T1000 (cell line): Measurements from ENCODE around the gene APOL2.
"Not testable (repeated sequence)": the region's sequence is repeated elsewhere in the genome, so short reads cannot be mapped to it uniquely, and the experiment has no call there.

Experiments used
- DNase-seq: peaks from one replicate; lab custom pipeline; 2025; ENCODE audit warnings: mixed read lengths; lab: John Stamatoyannopoulos, UW

Gene APOL2

GRCh38 chr22:36263216-36263673, 23.9 kb upstream of the APOL2 start:
- not testable (repeated sequence) for DNase-seq

- not testable (repeated sequence) for DNase-seq
Measured at GRCh38 chr22:36262307-36262706, 23.0 kb upstream of the APOL2 start.

GRCh38 chr22:36261675-36262074, 22.3 kb upstream of the APOL2 start:
- DNase-seq, result not testable (repeated sequence)

DNA sequence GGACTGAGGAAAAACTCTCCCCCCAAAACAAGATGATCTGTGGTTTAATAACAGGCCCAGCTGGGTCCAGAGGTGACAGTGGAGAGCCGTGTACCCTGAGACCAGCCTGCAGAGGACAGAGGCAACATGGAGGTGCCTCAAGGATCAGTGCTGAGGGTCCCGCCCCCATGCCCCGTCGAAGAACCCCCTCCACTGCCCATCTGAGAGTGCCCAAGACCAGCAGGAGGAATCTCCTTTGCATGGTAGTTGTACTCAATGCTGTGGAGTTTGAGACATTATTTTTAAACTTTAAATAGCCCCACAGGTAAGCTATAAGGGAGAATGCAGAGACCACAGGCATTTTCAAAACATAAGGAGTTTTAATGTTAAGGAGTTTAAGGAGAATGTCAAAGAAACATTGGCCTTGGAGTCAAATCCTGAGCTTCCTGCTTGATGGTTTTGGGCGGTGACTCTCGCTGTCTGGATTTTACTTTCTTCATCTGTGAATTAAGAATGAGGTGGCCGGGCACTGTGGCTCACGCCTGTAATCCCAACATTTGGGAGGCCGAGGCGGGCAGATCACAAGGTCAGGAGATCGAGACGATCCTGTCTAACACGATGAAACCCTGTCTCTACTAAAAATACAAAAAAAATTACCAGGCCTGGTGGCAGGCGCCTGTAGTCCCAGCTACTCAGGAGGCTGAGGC, 20.4 kb upstream of the APOL2 start:
- no peak for DNase-seq

DNA sequence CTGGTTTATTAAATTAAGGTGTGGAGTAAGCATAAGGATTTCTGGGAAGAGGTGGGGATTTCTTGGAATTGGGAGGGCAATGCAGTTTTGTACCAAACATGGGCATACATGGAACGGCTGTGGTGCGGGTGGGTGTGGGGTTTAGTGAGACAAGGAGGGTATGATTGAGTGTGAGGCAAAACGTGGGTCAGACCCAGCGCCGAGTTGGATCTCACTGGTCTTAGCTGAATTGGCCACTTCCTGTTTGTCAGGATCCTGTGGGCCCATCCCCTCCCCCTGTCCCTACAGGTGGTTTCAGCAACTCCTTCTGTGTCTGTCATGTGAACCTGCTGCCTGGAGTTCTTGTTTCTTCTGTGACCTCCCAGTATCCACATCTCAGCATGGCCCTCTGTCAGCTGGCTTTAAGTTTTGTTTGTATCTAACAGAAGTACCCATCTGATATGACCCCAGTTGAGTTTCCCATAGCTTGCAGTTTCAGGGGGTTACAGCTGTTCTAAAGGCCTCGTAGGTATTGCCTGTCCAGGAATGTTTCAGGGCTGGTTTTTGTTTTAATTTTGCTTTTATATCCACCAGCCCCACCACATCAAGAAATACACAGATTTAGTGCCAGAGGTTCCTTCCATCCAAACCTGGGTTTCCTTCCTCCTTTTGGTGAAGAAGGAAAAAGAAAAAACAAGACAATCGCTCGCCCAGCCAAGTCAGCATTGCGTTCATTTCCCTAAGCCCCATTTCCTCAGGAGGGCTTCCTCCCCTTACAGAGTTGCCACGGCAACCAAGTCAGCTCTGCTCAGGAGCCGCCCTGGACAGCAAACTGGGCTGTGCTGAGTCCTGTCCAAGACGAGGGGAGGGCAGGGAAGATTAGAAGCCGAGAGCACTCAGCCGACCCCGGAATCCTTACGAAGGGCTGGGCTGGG, 19.6 kb upstream of the APOL2 start:
- no peak for DNase-seq

GRCh38 chr22:36257948-36258670, 18.8 kb upstream of the APOL2 start:
- no peak for DNase-seq

DNA sequence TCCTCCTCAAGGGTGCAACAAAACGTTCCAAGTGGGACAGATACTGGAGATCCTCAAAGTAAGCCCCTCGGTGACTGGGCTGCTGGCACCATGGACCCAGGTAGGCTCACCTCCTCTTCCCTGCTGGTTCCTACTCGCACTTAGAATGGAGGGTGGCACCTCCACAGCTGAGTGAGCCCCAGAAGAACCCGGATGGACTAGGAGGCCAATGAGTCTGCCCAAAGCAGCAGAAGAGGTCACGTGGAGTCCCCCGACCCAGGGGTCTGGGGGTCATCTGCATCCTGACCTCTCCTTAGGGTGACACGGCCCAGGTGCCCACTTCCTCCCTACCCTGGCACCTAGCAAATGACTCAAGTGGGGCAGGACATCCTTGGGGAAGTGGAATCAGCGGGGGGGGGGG, 18.0 kb upstream of the APOL2 start:
- DNase-seq, result no peak

- no peak for DNase-seq
Measured at GRCh38 chr22:36256478-36256877, 17.2 kb upstream of the APOL2 start.

GRCh38 chr22:36255572-36255971, 16.2 kb upstream of the APOL2 start:
- DNase-seq, result not testable (repeated sequence)

GRCh38 chr22:36253523-36254490, 14.5 kb upstream of the APOL2 start:
- no peak for DNase-seq

- DNase-seq, result no peak
Measured at GRCh38 chr22:36252754-36253522, 13.6 kb upstream of the APOL2 start, which contains the start of gene APOL1. TSS of gene APOL1 (plus strand) at chr22:36253133. CDS start at chr22:36254956, 1,823 bp downstream.

DNA sequence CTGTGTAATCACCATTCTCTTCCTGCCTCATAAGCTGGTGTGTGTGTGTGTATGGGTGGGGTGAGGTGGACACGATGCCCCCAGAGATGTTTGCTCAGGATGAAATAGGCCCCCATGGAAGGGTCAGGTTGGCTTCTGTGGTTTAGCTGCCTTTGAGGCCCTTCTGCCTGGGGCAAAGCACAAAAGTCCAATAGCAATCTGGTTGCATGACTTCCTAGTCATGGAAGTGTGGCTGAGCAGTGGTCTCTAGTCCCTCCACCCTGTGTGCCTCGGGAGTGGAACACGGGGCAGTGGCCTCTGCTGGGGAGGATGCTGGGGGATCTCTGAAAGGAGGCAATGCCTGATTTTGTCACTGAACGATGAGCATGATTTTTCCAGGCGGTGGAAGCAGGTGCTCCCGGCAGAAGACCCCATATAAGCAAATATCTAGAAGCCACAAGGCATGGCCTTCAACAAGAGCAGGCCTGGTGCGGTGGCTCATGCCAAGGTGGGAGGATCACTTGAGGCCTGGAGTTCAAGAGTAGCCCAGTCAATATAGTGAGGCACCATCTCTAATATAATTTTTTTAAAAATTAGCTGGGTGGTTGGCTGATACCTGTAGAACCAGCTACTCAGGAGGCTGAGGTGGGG, 12.8 kb upstream of the APOL2 start:
- DNase-seq, result not testable (repeated sequence)

GRCh38 chr22:36250292-36250960, 11.1 kb upstream of the APOL2 start:
- not testable (repeated sequence) for DNase-seq

DNA sequence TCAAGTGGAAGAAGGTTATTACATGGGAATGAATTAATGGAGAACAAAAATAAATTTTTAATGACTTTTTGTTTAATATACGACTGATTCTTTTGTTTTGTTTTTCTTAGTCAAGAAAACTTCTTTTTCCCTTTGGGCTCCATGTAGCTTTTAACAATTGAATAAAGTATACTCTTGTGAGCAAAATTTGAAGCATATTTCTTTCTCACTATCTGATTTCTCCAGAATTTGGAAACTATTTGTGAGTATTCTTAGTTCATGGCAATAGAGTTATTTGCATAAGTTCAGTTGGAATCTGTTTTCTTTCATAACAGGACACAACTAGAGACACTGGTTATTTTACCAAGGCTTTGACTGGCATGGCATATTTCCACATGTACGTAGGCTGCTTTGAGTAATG, 9.8 kb upstream of the APOL2 start:
- no peak for DNase-seq

GRCh38 chr22:36247955-36248354, 8.6 kb upstream of the APOL2 start:
- no peak for DNase-seq

DNA sequence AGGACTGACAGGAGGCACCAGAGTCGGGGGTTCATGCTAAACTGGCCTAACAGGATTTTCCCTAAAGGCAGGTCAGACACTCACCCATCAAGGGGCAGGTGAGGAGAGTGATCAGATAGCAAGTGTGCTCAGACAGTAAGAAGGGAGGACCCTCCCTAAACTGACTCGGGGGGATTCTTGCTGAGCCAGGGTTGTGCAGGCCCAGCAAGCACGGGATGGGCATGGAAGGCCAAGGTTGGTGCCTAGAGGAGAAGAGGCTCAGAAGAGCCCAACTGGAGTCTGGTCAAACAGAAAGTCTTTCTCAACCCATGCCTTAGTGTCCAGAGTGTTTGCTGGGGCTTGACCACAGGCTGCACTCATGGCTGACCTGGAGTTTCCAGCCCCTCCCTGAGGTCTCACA, 7.4 kb upstream of the APOL2 start:
- DNase-seq, result no peak

DNA sequence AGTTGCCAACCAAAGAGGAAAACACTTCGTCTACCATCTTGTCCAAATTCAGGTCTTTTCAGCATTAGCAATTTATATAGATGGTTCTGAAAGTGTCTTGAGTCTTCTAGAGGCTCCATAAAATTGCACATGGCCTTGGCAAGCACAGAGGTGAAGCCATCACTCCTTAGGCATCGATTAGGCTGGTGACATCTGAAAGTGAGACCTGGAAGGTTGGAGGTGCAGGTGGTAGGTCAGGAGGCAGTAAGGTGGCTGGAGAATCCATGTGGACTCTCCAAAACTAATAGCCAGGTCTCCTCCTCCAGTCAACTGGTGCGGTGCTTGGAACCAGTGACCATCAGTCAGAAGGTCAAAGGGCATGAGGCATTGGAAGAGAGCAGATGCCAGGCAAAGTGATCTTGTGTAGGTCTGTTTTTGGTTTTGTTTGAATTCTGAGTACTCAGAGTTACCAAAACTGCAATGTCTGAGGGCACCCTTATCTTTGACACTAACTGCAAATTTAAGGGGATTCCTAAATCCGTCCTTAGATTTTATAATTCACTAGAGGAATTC, 6.6 kb upstream of the APOL2 start:
- DNase-seq, result no peak

GRCh38 chr22:36244522-36245391, 5.4 kb upstream of the APOL2 start:
- no peak for DNase-seq
